ENCODE data around the gene APOL6.

Gene APOL6

GRCh38 chr22:35624547-35624946 is 23.7 kb upstream of the APOL6 start:
- Histone ChIP-seq H3K4ac (ENCODE audit: low read depth in 1 of 2, low read length in 2 of 2) (peak overlapping the region in 1 of 2 experiments; percentile 5), H3K9me3 (ENCODE audit: control insufficient read depth, low read length) (no peaks in the 10 kb centered on the region), H2BK15ac (ENCODE audit: low read depth, poor library complexity, severe bottlenecking) (no peak overlapping the region), H4K91ac (ENCODE audit: low read length) (peak overlapping the region; percentile 47), H3K79me1 (replicated peaks; ENCODE audit: low read length, poor library complexity, severe bottlenecking) (no peaks in the 10 kb centered on the region), H2AK5ac (ENCODE audit: low read length, severe bottlenecking) (no peak overlapping the region), H3K36me3 (ENCODE audit: control insufficient read depth in 1 of 2, insufficient read depth in 2 of 2, low read depth in 1 of 2, low read length in 2 of 2) (no peaks in the 10 kb centered on the region), H3K4me2 (ENCODE audit: low read length, poor library complexity, severe bottlenecking) (no peak overlapping the region), H3K23ac (ENCODE audit: low read length in 2 of 2) (no peak overlapping the region), H2BK12ac (ENCODE audit: low read length in 2 of 2) (no peak overlapping the region), H3K4me3 (ENCODE audit: insufficient read depth in 1 of 2, low read depth in 1 of 2, low read length in 2 of 2) (no peak overlapping the region), H3K14ac (ENCODE audit: low read length in 2 of 2) (no peak overlapping the region), H3K4me1 (ENCODE audit: control insufficient read depth, insufficient read depth, low read depth, low read length) (peaks cover 13% of the 10 kb centered on the region), H4K8ac (ENCODE audit: low read length) (peak overlapping the region; percentile 33), H3K9ac (ENCODE audit: low read length) (no peak overlapping the region), H3K27me3 (ENCODE audit: control insufficient read depth in 1 of 2, insufficient read depth in 1 of 2, low read length in 2 of 2) (peaks cover 0 to 4% of the 10 kb centered on the region in 2 experiments), H2BK120ac (ENCODE audit: low read depth, low read length) (no peak overlapping the region), H2BK5ac (ENCODE audit: low read depth, low read length, poor library complexity, severe bottlenecking) (no peak overlapping the region), H3K27ac (ENCODE audit: low read length, poor library complexity, severe bottlenecking) (no peak overlapping the region), H2AFZ (ENCODE audit: low read depth, low read length) (no peak overlapping the region), H3K18ac (ENCODE audit: low read depth in 1 of 2, low read length in 2 of 2) (no peak overlapping the region)
- no peak for DNase-seq
- 81% methylated on average over 6 of the region's 6 CpGs for WGBS

- peaks cover 14% of the 10 kb centered on the region for H3K4me1 ChIP-seq (ENCODE audit: control insufficient read depth, insufficient read depth, low read depth, low read length)
- H3K9ac ChIP-seq (ENCODE audit: low read length) = peak overlapping the region; percentile 20
- no peak overlapping the region for H3K23ac ChIP-seq (ENCODE audit: low read length in 2 of 2)
- H4K8ac ChIP-seq (ENCODE audit: low read length) = no peak overlapping the region
- no peak overlapping the region for H4K91ac ChIP-seq (ENCODE audit: low read length)
- no peak overlapping the region for H2BK15ac ChIP-seq (ENCODE audit: low read depth, poor library complexity, severe bottlenecking)
- no peak overlapping the region for H3K27ac ChIP-seq (ENCODE audit: low read length, poor library complexity, severe bottlenecking)
- H3K79me1 ChIP-seq (replicated peaks; ENCODE audit: low read length, poor library complexity, severe bottlenecking) = no peaks in the 10 kb centered on the region
- no peak overlapping the region for H3K4me3 ChIP-seq (ENCODE audit: insufficient read depth in 1 of 2, low read depth in 1 of 2, low read length in 2 of 2)
- no peak overlapping the region for H2BK5ac ChIP-seq (ENCODE audit: low read depth, low read length, poor library complexity, severe bottlenecking)
- H2BK120ac ChIP-seq (ENCODE audit: low read depth, low read length) = no peak overlapping the region
- DNase-seq = no peak
- H2AK5ac ChIP-seq (ENCODE audit: low read length, severe bottlenecking) = no peak overlapping the region
- H2AFZ ChIP-seq (ENCODE audit: low read depth, low read length) = no peak overlapping the region
- H3K9me3 ChIP-seq (ENCODE audit: control insufficient read depth, low read length) = no peaks in the 10 kb centered on the region
- no peaks in the 10 kb centered on the region for H3K36me3 ChIP-seq (ENCODE audit: control insufficient read depth in 1 of 2, insufficient read depth in 2 of 2, low read depth in 1 of 2, low read length in 2 of 2)
- 62% methylated on average over 9 of the region's 10 CpGs for WGBS
- H3K4me2 ChIP-seq (ENCODE audit: low read length, poor library complexity, severe bottlenecking) = no peak overlapping the region
- no peak overlapping the region for H3K14ac ChIP-seq (ENCODE audit: low read length in 2 of 2)
- H3K18ac ChIP-seq (ENCODE audit: low read depth in 1 of 2, low read length in 2 of 2) = no peak overlapping the region
- H2BK12ac ChIP-seq (ENCODE audit: low read length in 2 of 2) = no peak overlapping the region
- H3K4ac ChIP-seq (ENCODE audit: low read depth in 1 of 2, low read length in 2 of 2) = no peak overlapping the region
- H3K27me3 ChIP-seq (ENCODE audit: control insufficient read depth in 1 of 2, insufficient read depth in 1 of 2, low read length in 2 of 2) = no peaks in the 10 kb centered on the region
Measured at GRCh38 chr22:35625763-35626432, 22.3 kb upstream of the APOL6 start.

- no peaks in the 10 kb centered on the region for H3K36me3 ChIP-seq (ENCODE audit: control insufficient read depth in 1 of 2, insufficient read depth in 2 of 2, low read depth in 1 of 2, low read length in 2 of 2)
- H3K9ac ChIP-seq (ENCODE audit: low read length) = peak overlapping the region; percentile 92
- H2BK12ac ChIP-seq (ENCODE audit: low read length in 2 of 2) = peak overlapping the region; percentile 96 to 98
- peak overlapping the region; percentile 95 for H4K91ac ChIP-seq (ENCODE audit: low read length)
- peak overlapping the region; percentile 81 for H2BK120ac ChIP-seq (ENCODE audit: low read depth, low read length)
- no peaks in the 10 kb centered on the region for H3K79me1 ChIP-seq (replicated peaks; ENCODE audit: low read length, poor library complexity, severe bottlenecking)
- WGBS = under 1% methylated on average over 17 of the region's 21 CpGs
- no peaks in the 10 kb centered on the region for H3K27me3 ChIP-seq (ENCODE audit: control insufficient read depth in 1 of 2, insufficient read depth in 1 of 2, low read length in 2 of 2)
- peak; percentile 97 for DNase-seq
- H3K4me1 ChIP-seq (ENCODE audit: control insufficient read depth, insufficient read depth, low read depth, low read length) = peaks cover 10% of the 10 kb centered on the region
- H3K27ac ChIP-seq (ENCODE audit: low read length, poor library complexity, severe bottlenecking) = peak overlapping the region; percentile 96
- H2AK5ac ChIP-seq (ENCODE audit: low read length, severe bottlenecking) = no peak overlapping the region
- peak overlapping the region; percentile 98 for H2BK5ac ChIP-seq (ENCODE audit: low read depth, low read length, poor library complexity, severe bottlenecking)
- H3K14ac ChIP-seq (ENCODE audit: low read length in 2 of 2) = peak overlapping the region in 1 of 2 experiments; percentile 86
- no peaks in the 10 kb centered on the region for H3K9me3 ChIP-seq (ENCODE audit: control insufficient read depth, low read length)
- peak overlapping the region; percentile 93 for H3K4me2 ChIP-seq (ENCODE audit: low read length, poor library complexity, severe bottlenecking)
- peak overlapping the region; percentile 66 to 72 for H3K23ac ChIP-seq (ENCODE audit: low read length in 2 of 2)
- peak overlapping the region; percentile 82 for H2BK15ac ChIP-seq (ENCODE audit: low read depth, poor library complexity, severe bottlenecking)
- H4K8ac ChIP-seq (ENCODE audit: low read length) = peak overlapping the region; percentile 95
- H3K4me3 ChIP-seq (ENCODE audit: insufficient read depth in 1 of 2, low read depth in 1 of 2, low read length in 2 of 2) = peak overlapping the region; percentile 64 to 78
- H3K18ac ChIP-seq (ENCODE audit: low read depth in 1 of 2, low read length in 2 of 2) = peak overlapping the region; percentile 97 to 99
- H3K4ac ChIP-seq (ENCODE audit: low read depth in 1 of 2, low read length in 2 of 2) = peak overlapping the region; percentile 97
- peak overlapping the region; percentile 90 for H2AFZ ChIP-seq (ENCODE audit: low read depth, low read length)
Measured at GRCh38 chr22:35627267-35628041, 20.8 kb upstream of the APOL6 start.

GRCh38 chr22:35628732-35629131 is 19.5 kb upstream of the APOL6 start:
- Histone ChIP-seq H2BK15ac (ENCODE audit: low read depth, poor library complexity, severe bottlenecking) (peak overlapping the region; percentile 90), H3K9ac (ENCODE audit: low read length) (peak overlapping the region; percentile 85), H3K4me1 (ENCODE audit: control insufficient read depth, insufficient read depth, low read depth, low read length) (peaks cover 13% of the 10 kb centered on the region), H2AK5ac (ENCODE audit: low read length, severe bottlenecking) (peak overlapping the region; percentile 99), H3K4me2 (ENCODE audit: low read length, poor library complexity, severe bottlenecking) (no peak overlapping the region), H3K9me3 (ENCODE audit: control insufficient read depth, low read length) (no peaks in the 10 kb centered on the region), H3K4me3 (ENCODE audit: insufficient read depth in 1 of 2, low read depth in 1 of 2, low read length in 2 of 2) (peak overlapping the region in 1 of 2 experiments; percentile 7), H4K8ac (ENCODE audit: low read length) (no peak overlapping the region), H3K27ac (ENCODE audit: low read length, poor library complexity, severe bottlenecking) (peak overlapping the region; percentile 93), H2BK120ac (ENCODE audit: low read depth, low read length) (peak overlapping the region; percentile 39), H3K18ac (ENCODE audit: low read depth in 1 of 2, low read length in 2 of 2) (peak overlapping the region; percentile 50 to 64), H3K4ac (ENCODE audit: low read depth in 1 of 2, low read length in 2 of 2) (peak overlapping the region; percentile 1 to 75), H3K14ac (ENCODE audit: low read length in 2 of 2) (no peak overlapping the region), H4K91ac (ENCODE audit: low read length) (peak overlapping the region; percentile 75), H2BK5ac (ENCODE audit: low read depth, low read length, poor library complexity, severe bottlenecking) (no peak overlapping the region), H2AFZ (ENCODE audit: low read depth, low read length) (no peak overlapping the region), H2BK12ac (ENCODE audit: low read length in 2 of 2) (peak overlapping the region; percentile 18 to 100), H3K79me1 (replicated peaks; ENCODE audit: low read length, poor library complexity, severe bottlenecking) (no peaks in the 10 kb centered on the region), H3K23ac (ENCODE audit: low read length in 2 of 2) (peak overlapping the region in 1 of 2 experiments; percentile 29), H3K27me3 (ENCODE audit: control insufficient read depth in 1 of 2, insufficient read depth in 1 of 2, low read length in 2 of 2) (no peaks in the 10 kb centered on the region), H3K36me3 (ENCODE audit: control insufficient read depth in 1 of 2, insufficient read depth in 2 of 2, low read depth in 1 of 2, low read length in 2 of 2) (no peaks in the 10 kb centered on the region)
- WGBS = 97% methylated on average over 3 of the region's 3 CpGs
- DNase-seq = no peak
